ENCODE data around the gene ATP6V0A4. TPM values are rescaled to one million over a fixed set of nuclear protein-coding genes. Genes with fewer than 3 reads are reported as not detected.

The ATP6V0A4 gene
- total RNA-seq, 1 experiment from 2014 or later, result 1.1 TPM

GRCh38 chr7:138773176-138773575, 24.8 kb downstream of the ATP6V0A4 start:
- TF ChIP-seq NFATC4 (CRISPR knock-in tag; IDR thresholded peaks at IDR 0.05) (no peak), PRRX2 (CRISPR knock-in tag; IDR thresholded peaks at IDR 0.05) (no peak), MYBL2 (CRISPR knock-in tag; IDR thresholded peaks at IDR 0.05) (no peak), ZNF138 (CRISPR knock-in tag; conservative IDR thresholded peaks at IDR 0.05) (no peak), ARID4B (CRISPR knock-in tag; IDR thresholded peaks at IDR 0.05; ENCODE audit: borderline replicate concordance) (no peak), CREM (CRISPR knock-in tag; IDR thresholded peaks at IDR 0.05) (no peak), NR2C2 (CRISPR knock-in tag; IDR thresholded peaks at IDR 0.05) (no peak), NR1H2 (CRISPR knock-in tag; IDR thresholded peaks at IDR 0.05) (no peak), FOXP1 (CRISPR knock-in tag; IDR thresholded peaks at IDR 0.05; ENCODE audit: borderline replicate concordance) (no peak), ZNF232 (CRISPR knock-in tag; IDR thresholded peaks at IDR 0.05) (no peak), HMGA2 (CRISPR knock-in tag; IDR thresholded peaks at IDR 0.05) (no peak), E2F1 (CRISPR knock-in tag; IDR thresholded peaks at IDR 0.05) (no peak)
- ATAC-seq, result no peak
- H3K27me3 Mint-ChIP-seq (ENCODE audit: low read depth), result peaks cover 7% of the 10 kb centered on the region
- H3K9me3 Mint-ChIP-seq, result no peaks in the 10 kb centered on the region
- CTCF ChIA-PET, result interaction anchor here (1.4 to 1.8 kb wide), 4 partner anchors 18 to 34 kb away, joined by 3 to 12 read pairs (median 7); partner anchors contain the start of genes ATP6V0A4 and TMEM213
- H3K4me1 Mint-ChIP-seq, result peaks cover 22% of the 10 kb centered on the region
- no peaks in the 10 kb centered on the region for H3K36me3 Mint-ChIP-seq
- H3K27ac Mint-ChIP-seq, result no peak overlapping the region
- no peak overlapping the region for H3K4me3 Mint-ChIP-seq
- POLR2A ChIA-PET, result no interaction called here
- no peak for DNase-seq (ENCODE audit: low spot score)

DNA sequence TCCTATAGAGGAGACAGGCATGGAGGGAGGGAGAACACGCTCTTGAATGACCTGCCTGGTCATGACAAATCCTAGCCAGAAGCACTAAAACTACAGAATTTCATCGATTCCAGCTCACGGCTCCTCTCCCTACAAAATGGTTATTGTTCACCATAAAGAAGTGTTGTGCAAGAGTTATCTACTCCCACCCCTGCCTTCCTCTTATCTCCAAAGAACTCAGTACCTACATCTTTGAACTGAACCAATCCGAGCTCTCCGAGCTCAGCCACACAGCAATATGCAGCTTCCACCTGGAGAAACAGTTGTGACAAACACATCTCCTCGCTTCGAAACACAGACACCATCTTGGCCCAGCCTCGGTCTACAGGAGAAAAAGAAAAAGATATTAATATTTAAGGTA, 27.1 kb downstream of the ATP6V0A4 start:
- Mint-ChIP-seq H3K36me3 (no peaks in the 10 kb centered on the region), H3K4me3 (no peak overlapping the region), H3K27me3 (ENCODE audit: low read depth) (peaks cover 7% of the 10 kb centered on the region), H3K9me3 (no peaks in the 10 kb centered on the region), H3K4me1 (peaks cover 15% of the 10 kb centered on the region), H3K27ac (no peak overlapping the region)
- no peak for ATAC-seq
- CTCF ChIA-PET, result no interaction called here
- POLR2A ChIA-PET, result interaction anchor here (0.6 kb wide), 1 partner anchor 125 kb away, joined by 3 read pairs; no protein-coding TSS in a partner anchor
- TF ChIP-seq, protein P1, sequence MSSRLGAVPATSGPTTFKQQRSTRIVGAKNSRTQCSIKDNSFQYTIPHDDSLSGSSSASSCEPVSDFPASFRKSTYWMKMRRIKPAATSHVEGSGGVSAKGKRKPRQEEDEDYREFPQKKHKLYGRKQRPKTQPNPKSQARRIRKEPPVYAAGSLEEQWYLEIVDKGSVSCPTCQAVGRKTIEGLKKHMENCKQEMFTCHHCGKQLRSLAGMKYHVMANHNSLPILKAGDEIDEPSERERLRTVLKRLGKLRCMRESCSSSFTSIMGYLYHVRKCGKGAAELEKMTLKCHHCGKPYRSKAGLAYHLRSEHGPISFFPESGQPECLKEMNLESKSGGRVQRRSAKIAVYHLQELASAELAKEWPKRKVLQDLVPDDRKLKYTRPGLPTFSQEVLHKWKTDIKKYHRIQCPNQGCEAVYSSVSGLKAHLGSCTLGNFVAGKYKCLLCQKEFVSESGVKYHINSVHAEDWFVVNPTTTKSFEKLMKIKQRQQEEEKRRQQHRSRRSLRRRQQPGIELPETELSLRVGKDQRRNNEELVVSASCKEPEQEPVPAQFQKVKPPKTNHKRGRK (CRISPR knock-in tag; IDR thresholded peaks at IDR 0.05; ENCODE audit: borderline replicate concordance), result no peak
- no peak for TF ChIP-seq SOX15 (CRISPR knock-in tag; IDR thresholded peaks at IDR 0.05)
- no peak for TF ChIP-seq RORB (CRISPR knock-in tag; IDR thresholded peaks at IDR 0.05)
- no peak for TF ChIP-seq HMGA2 (CRISPR knock-in tag; IDR thresholded peaks at IDR 0.05)
- no peak for TF ChIP-seq NFYB (CRISPR knock-in tag; conservative IDR thresholded peaks at IDR 0.05; ENCODE audit: low read depth)
- TF ChIP-seq NFE2L1 (CRISPR knock-in tag; IDR thresholded peaks at IDR 0.05), result no peak
- no peak for TF ChIP-seq ATF1 (CRISPR knock-in tag; IDR thresholded peaks at IDR 0.05)
- TF ChIP-seq MLX (CRISPR knock-in tag; IDR thresholded peaks at IDR 0.05), result no peak
- TF ChIP-seq CTCF (IDR thresholded peaks at IDR 0.05), result no peak
- TF ChIP-seq ETV6 (CRISPR knock-in tag; IDR thresholded peaks at IDR 0.05), result no peak
- TF ChIP-seq ZNF219 (CRISPR knock-in tag; IDR thresholded peaks at IDR 0.05; ENCODE audit: borderline replicate concordance), result no peak
- no peak for TF ChIP-seq ZNF532 (CRISPR knock-in tag; IDR thresholded peaks at IDR 0.05; ENCODE audit: borderline replicate concordance)
- no peak for DNase-seq (ENCODE audit: low spot score)
